H1 (cell line): Measurements from ENCODE around the gene IST1.

Experiments used
- CEBPB ChIP-seq: IDR thresholded peaks from 2 replicates; pipeline ENCODE4 v1.6.1; 2012; ENCODE audit warnings: low read depth, low read length
- EZH2 ChIP-seq: fragments of 200-600 bp; sonication (generic); IDR thresholded peaks from 2 replicates; pipeline ENCODE4 v1.7.1; 2012; ENCODE audit warnings: low read depth, mild to moderate bottlenecking, moderate library complexity, low read length, inconsistent platforms; ENCODE audit not compliant: severe bottlenecking
- JUND ChIP-seq: IDR thresholded peaks from 2 replicates; pipeline ENCODE4 v1.6.1; 2011; ENCODE audit warnings: mild to moderate bottlenecking, improper control_type of control experiment, low read length
- KDM4A ChIP-seq: IDR thresholded peaks from one replicate; pipeline ENCODE4 v1.7.1; 2012; ENCODE audit warnings: low read depth, mild to moderate bottlenecking, moderate library complexity, low read length, inconsistent platforms; ENCODE audit not compliant: severe bottlenecking

GRCh38 chr16:71933913-71934695, 38.8 kb downstream of the IST1 start:
- TF ChIP-seq EZH2, result no peak
- TF ChIP-seq JUND, result no peak
- no peak for TF ChIP-seq KDM4A
- no peak for TF ChIP-seq CEBPB
